ENCODE data around the gene NPIPB8. TPM values are rescaled to one million over a fixed set of nuclear protein-coding genes. Genes with fewer than 3 reads are reported as not detected.

Gene NPIPB8
- total RNA-seq, 1 experiment from 2014 or later = 1.1 TPM

DNA sequence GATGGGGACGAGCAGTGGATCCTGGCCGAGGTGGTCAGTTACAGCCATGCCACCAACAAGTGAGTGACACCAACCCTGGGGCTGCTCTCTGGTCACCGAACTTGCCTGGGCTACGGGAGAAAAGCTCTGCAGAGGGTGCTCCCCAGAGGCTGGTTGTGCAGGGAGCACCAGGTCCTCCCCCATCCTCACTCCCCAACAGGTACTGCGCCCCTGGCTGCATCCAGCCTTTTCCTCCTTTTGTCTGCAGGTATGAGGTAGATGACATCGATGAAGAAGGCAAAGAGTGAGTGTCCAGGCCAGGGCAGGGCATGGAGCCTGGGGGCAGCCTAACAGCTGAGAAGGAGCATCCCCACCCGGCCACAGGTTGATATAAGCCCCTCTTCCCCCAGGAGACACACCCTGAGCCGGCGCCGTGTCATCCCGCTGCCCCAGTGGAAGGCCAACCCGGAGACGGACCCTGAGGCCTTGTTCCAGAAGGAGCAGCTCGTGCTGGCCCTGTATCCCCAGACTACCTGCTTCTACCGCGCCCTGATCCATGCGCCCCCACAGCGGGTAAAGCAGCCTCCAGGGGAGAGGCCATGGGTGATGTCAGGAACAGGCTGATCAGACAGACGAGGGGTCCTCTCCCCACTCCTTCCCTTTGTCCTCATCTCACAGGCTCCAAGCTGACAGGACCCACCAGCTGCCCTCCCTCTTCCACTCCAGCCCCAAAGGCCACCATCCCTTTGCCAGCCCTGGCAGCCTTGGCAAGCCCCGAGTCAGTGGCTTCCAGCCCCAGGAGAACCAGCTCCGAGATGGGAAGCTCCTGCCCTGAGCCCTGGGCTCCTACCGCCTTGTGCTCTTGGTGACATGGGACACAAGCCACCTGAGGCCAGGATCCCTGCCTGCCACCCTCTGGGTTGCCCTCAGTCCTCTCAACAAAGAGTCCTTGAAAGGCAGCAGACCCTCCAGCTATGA is 47.2 kb upstream of the NPIPB8 start:
- Histone ChIP-seq H4K20me1 (ENCODE audit: low read length) (no peaks in the 10 kb centered on the region), H3K9ac (ENCODE audit: low read length) (no peak overlapping the region), H3K79me2 (ENCODE audit: low read length) (no peaks in the 10 kb centered on the region), H3K4me3 (ENCODE audit: low read length) (no peak overlapping the region), H3K9me2 (replicated peaks; ENCODE audit: low read length) (no peaks in the 10 kb centered on the region), H3K27ac (ENCODE audit: low read length) (no peak overlapping the region), H3K4me1 (ENCODE audit: insufficient read depth, low read length) (peaks cover 10% of the 10 kb centered on the region), H3K27me3 (ENCODE audit: low read length) (no peaks in the 10 kb centered on the region), H3K4me2 (ENCODE audit: low read length) (no peak overlapping the region), H3K9me3 (ENCODE audit: low read length) (no peaks in the 10 kb centered on the region), H2AFZ (ENCODE audit: low read length) (no peak overlapping the region), H3F3A (ENCODE audit: low read length, unreplicated experiment) (no peaks in the 10 kb centered on the region), H3K36me3 (ENCODE audit: low read depth, low read length) (no peaks in the 10 kb centered on the region)
- ChIA-PET CTCF (no interaction called here), POLR2A (ENCODE audit: unreplicated experiment) (no interaction called here)
- BruUV-seq (replicated peaks) = no TSS peak
- intact Hi-C loops (cut with micrococcal nuclease) = no loop called here
- no peak for DNase-seq
- ATAC-seq = no peak
- no peak for TF ChIP-seq EZH2phosphoT487 (IDR thresholded peaks at IDR 0.05; ENCODE audit: borderline replicate concordance, low read length)
- TF ChIP-seq EZH2 (IDR thresholded peaks at IDR 0.05; ENCODE audit: low read length, unreplicated experiment) = no peak
- TF ChIP-seq, protein P1, sequence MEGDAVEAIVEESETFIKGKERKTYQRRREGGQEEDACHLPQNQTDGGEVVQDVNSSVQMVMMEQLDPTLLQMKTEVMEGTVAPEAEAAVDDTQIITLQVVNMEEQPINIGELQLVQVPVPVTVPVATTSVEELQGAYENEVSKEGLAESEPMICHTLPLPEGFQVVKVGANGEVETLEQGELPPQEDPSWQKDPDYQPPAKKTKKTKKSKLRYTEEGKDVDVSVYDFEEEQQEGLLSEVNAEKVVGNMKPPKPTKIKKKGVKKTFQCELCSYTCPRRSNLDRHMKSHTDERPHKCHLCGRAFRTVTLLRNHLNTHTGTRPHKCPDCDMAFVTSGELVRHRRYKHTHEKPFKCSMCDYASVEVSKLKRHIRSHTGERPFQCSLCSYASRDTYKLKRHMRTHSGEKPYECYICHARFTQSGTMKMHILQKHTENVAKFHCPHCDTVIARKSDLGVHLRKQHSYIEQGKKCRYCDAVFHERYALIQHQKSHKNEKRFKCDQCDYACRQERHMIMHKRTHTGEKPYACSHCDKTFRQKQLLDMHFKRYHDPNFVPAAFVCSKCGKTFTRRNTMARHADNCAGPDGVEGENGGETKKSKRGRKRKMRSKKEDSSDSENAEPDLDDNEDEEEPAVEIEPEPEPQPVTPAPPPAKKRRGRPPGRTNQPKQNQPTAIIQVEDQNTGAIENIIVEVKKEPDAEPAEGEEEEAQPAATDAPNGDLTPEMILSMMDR (conservative IDR thresholded peaks at IDR 0.05; ENCODE audit: low read depth, low read length) = no peak

DNA sequence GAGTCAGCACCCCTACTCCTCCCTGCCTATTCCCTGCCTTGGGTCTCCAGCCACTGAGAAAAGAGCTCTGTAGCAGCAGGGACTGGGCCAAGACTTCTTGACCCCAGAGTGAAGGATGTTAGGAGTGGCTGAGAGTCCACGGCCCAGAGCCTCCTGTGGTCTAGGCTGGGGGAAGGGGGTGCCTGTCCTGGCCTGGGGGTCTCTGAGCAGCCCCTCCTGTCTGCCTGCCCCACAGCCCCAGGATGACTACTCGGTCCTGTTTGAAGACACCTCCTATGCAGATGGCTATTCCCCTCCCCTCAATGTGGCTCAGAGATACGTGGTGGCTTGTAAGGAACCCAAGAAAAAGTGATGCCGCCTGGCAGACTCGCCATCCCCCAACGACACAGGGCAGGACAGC is 46.5 kb upstream of the NPIPB8 start:
- ATAC-seq (no peak), DNase-seq (no peak)
- H3K79me2 ChIP-seq (ENCODE audit: low read length) = no peaks in the 10 kb centered on the region
- no peak overlapping the region for H2AFZ ChIP-seq (ENCODE audit: low read length)
- TF ChIP-seq EZH2 (IDR thresholded peaks at IDR 0.05; ENCODE audit: low read length, unreplicated experiment) = no peak
- no peak for TF ChIP-seq EZH2phosphoT487 (IDR thresholded peaks at IDR 0.05; ENCODE audit: borderline replicate concordance, low read length)
- no peak overlapping the region for H3K27ac ChIP-seq (ENCODE audit: low read length)
- no peak overlapping the region for H3K9ac ChIP-seq (ENCODE audit: low read length)
- CTCF ChIA-PET = no interaction called here
- intact Hi-C loops (cut with micrococcal nuclease) = no loop called here
- H4K20me1 ChIP-seq (ENCODE audit: low read length) = no peaks in the 10 kb centered on the region
- H3K9me3 ChIP-seq (ENCODE audit: low read length) = no peaks in the 10 kb centered on the region
- no peak overlapping the region for H3K4me2 ChIP-seq (ENCODE audit: low read length)
- no peaks in the 10 kb centered on the region for H3K9me2 ChIP-seq (replicated peaks; ENCODE audit: low read length)
- POLR2A ChIA-PET (ENCODE audit: unreplicated experiment) = no interaction called here
- H3K27me3 ChIP-seq (ENCODE audit: low read length) = no peaks in the 10 kb centered on the region
- no TSS peak for BruUV-seq (replicated peaks)
- no peaks in the 10 kb centered on the region for H3F3A ChIP-seq (ENCODE audit: low read length, unreplicated experiment)
- no peak overlapping the region for H3K4me3 ChIP-seq (ENCODE audit: low read length)
- peaks cover 10% of the 10 kb centered on the region for H3K4me1 ChIP-seq (ENCODE audit: insufficient read depth, low read length)
- no peaks in the 10 kb centered on the region for H3K36me3 ChIP-seq (ENCODE audit: low read depth, low read length)

DNA sequence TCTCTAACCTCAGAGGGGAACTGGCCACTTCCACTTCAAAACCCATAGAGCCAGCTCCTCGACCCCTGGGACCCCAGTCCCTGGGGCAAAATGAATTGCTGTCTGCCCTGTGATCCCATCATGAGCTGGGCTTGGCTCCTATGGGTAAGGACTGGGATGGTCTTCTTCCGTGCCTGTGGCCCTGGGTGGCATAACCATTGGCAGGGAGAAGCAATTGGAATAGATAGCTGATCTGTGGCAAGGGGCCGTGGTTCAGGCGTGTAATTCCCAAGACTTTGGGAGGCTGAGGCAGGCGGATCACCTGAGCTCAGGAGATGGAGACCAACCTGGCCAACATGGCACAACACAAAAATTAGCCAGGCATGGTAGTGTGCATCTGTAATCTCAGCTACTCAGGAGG is 45.4 kb upstream of the NPIPB8 start:
- Histone ChIP-seq H3K27ac (ENCODE audit: low read length) (no peak overlapping the region), H3K27me3 (ENCODE audit: low read length) (no peaks in the 10 kb centered on the region), H3K4me1 (ENCODE audit: insufficient read depth, low read length) (peaks cover 5% of the 10 kb centered on the region), H3K9me3 (ENCODE audit: low read length) (no peaks in the 10 kb centered on the region), H3K4me2 (ENCODE audit: low read length) (no peak overlapping the region), H4K20me1 (ENCODE audit: low read length) (no peaks in the 10 kb centered on the region), H3F3A (ENCODE audit: low read length, unreplicated experiment) (no peaks in the 10 kb centered on the region), H3K36me3 (ENCODE audit: low read depth, low read length) (no peaks in the 10 kb centered on the region), H3K4me3 (ENCODE audit: low read length) (no peak overlapping the region), H3K9me2 (replicated peaks; ENCODE audit: low read length) (no peaks in the 10 kb centered on the region), H3K79me2 (ENCODE audit: low read length) (no peaks in the 10 kb centered on the region), H3K9ac (ENCODE audit: low read length) (no peak overlapping the region), H2AFZ (ENCODE audit: low read length) (no peak overlapping the region)
- intact Hi-C loops (cut with micrococcal nuclease) = no loop called here
- BruUV-seq (replicated peaks) = no TSS peak
- DNase-seq = no peak
- ChIA-PET POLR2A (ENCODE audit: unreplicated experiment) (no interaction called here), CTCF (no interaction called here)
- no peak for ATAC-seq
- no peak for TF ChIP-seq EZH2phosphoT487 (IDR thresholded peaks at IDR 0.05; ENCODE audit: borderline replicate concordance, low read length)
- TF ChIP-seq EZH2 (IDR thresholded peaks at IDR 0.05; ENCODE audit: low read length, unreplicated experiment) = no peak
- TF ChIP-seq, protein P1 (conservative IDR thresholded peaks at IDR 0.05; ENCODE audit: low read depth, low read length) = no peak

Data from PC-3 (cell line).